Raji (cell line): ENCODE results near the gene B4GALT2.

ENCODE experiments used
- POLR2A ChIP-seq: IDR thresholded peaks from 2 replicates; pipeline ENCODE4 v1.6.1; 2011; ENCODE audit warnings: low read depth, low read length, control low read depth; ENCODE audit not compliant: insufficient read depth

The B4GALT2 gene

GRCh38 chr1:43997295-43997999 lies 18.4 kb downstream of the B4GALT2 start:
- TF ChIP-seq POLR2A = no peak

- TF ChIP-seq POLR2A = no peak
Measured at GRCh38 chr1:43998000-43998378, 19.0 kb downstream of the B4GALT2 start.

- no peak for TF ChIP-seq POLR2A
Measured at GRCh38 chr1:43999455-43999854, 20.4 kb downstream of the B4GALT2 start.

GRCh38 chr1:44000122-44000665 lies 21.2 kb downstream of the B4GALT2 start:
- no peak for TF ChIP-seq POLR2A

- no peak for TF ChIP-seq POLR2A
Measured at GRCh38 chr1:44002165-44002564, 23.2 kb downstream of the B4GALT2 start.

- TF ChIP-seq POLR2A = no peak
Measured at GRCh38 chr1:44002606-44003157, 23.7 kb downstream of the B4GALT2 start.

- no peak for TF ChIP-seq POLR2A
Measured at GRCh38 chr1:44008259-44008658, 29.2 kb downstream of the B4GALT2 start.

- no peak for TF ChIP-seq POLR2A
Measured at GRCh38 chr1:44010935-44011471, 32.0 kb downstream of the B4GALT2 start.

- no peak for TF ChIP-seq POLR2A
Measured at GRCh38 chr1:44012404-44012803, 33.4 kb downstream of the B4GALT2 start.

GRCh38 chr1:44012941-44013609 lies 34.1 kb downstream of the B4GALT2 start:
- no peak for TF ChIP-seq POLR2A

GRCh38 chr1:44013949-44014348 lies 34.9 kb downstream of the B4GALT2 start:
- no peak for TF ChIP-seq POLR2A

GRCh38 chr1:44014365-44015104 lies 35.5 kb downstream of the B4GALT2 start:
- no peak for TF ChIP-seq POLR2A

- TF ChIP-seq POLR2A = no peak
Measured at GRCh38 chr1:44015206-44015605, 36.2 kb downstream of the B4GALT2 start.

- TF ChIP-seq POLR2A = no peak
Measured at GRCh38 chr1:44016041-44016889, 37.3 kb downstream of the B4GALT2 start.
